Measurements from ENCODE around the gene ARHGAP9.

DNA sequence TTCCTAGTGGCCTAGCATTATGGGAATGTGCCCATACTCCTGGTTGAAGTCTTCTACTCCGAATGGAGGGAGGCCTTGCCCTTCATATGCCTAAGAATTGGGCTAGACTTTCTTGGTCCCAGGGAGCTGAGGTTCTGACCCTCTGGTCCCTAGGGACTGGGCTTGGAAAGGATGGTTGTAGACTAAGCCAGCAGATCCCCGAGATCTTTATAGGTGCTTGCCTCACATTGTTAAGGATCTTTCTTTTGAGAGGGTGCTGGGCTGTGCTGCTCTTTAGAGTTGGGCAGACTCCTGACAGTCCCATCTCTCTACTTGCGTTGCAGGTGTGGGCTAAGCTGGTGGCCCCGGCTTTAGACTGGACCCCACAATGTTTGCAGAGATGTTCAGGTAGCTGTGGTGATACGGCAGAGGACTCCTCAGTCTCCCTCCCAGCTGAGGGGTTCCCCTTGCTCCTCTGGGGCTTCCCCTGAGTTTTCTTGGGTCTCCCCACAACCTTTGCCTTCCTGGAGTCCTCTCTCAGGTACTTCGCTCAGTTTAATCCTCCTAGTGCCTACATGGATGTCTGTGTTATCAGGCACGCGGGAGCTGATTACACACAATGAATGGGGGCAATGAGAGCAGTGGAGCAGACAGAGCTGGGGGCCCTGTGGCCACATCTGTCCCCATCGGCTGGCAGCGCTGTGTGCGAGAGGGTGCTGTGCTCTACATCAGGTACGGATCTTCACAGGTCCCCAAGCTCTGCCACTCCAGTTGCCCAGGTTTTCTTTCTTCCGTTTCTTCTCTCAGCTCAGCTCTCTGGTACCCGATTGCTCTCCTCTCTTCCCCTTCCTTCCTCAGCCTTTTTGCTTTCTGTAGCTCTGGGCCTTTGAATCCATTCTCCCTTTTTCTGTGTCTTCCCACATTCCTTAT, 44.3 kb upstream of the ARHGAP9 start:
- TF ChIP-seq CTCF (IDR thresholded peaks at IDR 0.05) (no peak), POLR2A (IDR thresholded peaks at IDR 0.05) (no peak)
